Activated CD4-positive, alpha-beta T cell treated with anti-CD3 and anti-CD28 coated beads for 36 hours (primary cell): Measurements from ENCODE around the gene CAST. TPM values are rescaled to one million over a fixed set of nuclear protein-coding genes. Genes with fewer than 3 reads are reported as not detected.

Experiments used
- ATAC-seq: fragments of 200-7000 bp; cut with Tn5 transposase; one replicate; pipeline ENCODE4 v1.10.0; 2021; ENCODE audit warnings: mild to moderate bottlenecking, moderate library complexity
- CTCF ChIA-PET: fragments of 350-600 bp; sonication (Branson Sonifier 250); formaldehyde crosslinking; loops from one replicate; lab custom pipeline; 2021; ENCODE audit warnings: antibody characterized with exemption; lab: Charles Lee
- POLR2A ChIA-PET: fragments of 350-600 bp; sonication (Branson Sonifier 250); formaldehyde crosslinking; loops from one replicate; lab custom pipeline; 2021; ENCODE audit warnings: antibody characterized with exemption, inconsistent platforms; lab: Charles Lee
- DNase-seq: peaks from one replicate; pipeline ENCODE4 v3.0.0-alpha.2; 2020
- H3K27ac Mint-ChIP-seq: one replicate; pipeline ENCODE4 v1.8.0; 2021; ENCODE audit warnings: mixed read lengths
- H3K27me3 Mint-ChIP-seq: one replicate; pipeline ENCODE4 v1.8.0; 2021; ENCODE audit warnings: mixed read lengths
- H3K36me3 Mint-ChIP-seq: one replicate; pipeline ENCODE4 v1.8.0; 2021; ENCODE audit warnings: low read depth, mixed read lengths
- H3K4me1 Mint-ChIP-seq: one replicate; pipeline ENCODE4 v1.8.0; 2021; ENCODE audit warnings: mixed read lengths
- H3K4me3 Mint-ChIP-seq: one replicate; pipeline ENCODE4 v1.8.0; 2021; ENCODE audit warnings: mild to moderate bottlenecking, moderate library complexity, mixed read lengths
- H3K9me3 Mint-ChIP-seq: one replicate; pipeline ENCODE4 v1.8.0; 2021; ENCODE audit warnings: low read depth, mixed read lengths
- intact Hi-C, 2 experiments: fragments of 100-400 bp; cut with DNase I in 1 of 2; cut with micrococcal nuclease in 1 of 2; formaldehyde crosslinking; loops; one replicate each; pipeline versions ENCODE4 v1.14.2 to v1.15.1; 2022 to 2024; cut with DNase I, micrococcal nuclease
- total RNA-seq, 2 experiments: library from RNA; stranded (reverse); gene quantifications; one replicate each; pipeline ENCODE4 v1.2.3, GENCODE V29; 2021

CAST gene
- total RNA-seq, 2 experiments from 2014 or later, result 136 to 211 TPM

DNA sequence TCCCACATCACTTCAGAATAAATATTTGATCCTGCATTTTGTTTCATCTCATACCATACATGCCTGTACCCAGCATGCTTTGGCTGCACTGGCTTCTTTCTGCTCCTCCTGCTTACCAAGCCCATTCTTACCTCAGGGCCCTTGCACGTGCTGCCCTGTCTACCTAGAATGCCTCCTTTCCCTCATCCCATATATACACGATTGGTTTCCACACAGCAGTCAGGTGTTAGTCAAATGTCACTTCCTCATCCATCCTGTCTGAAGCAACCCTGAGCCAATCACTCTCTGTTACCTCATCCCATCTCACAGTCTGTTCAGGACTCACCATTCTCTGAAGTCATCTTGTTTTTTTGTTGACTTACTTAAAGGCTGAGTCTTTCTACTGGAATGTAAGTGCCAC lies 30.3 kb downstream of the CAST start:
- Mint-ChIP-seq H3K27ac (no peak overlapping the region), H3K27me3 (no peaks in the 10 kb centered on the region), H3K9me3 (no peaks in the 10 kb centered on the region), H3K36me3 (peaks cover 3% of the 10 kb centered on the region), H3K4me3 (no peak overlapping the region), H3K4me1 (peaks cover 1% of the 10 kb centered on the region)
- POLR2A ChIA-PET, result no interaction called here
- no peak for DNase-seq
- CTCF ChIA-PET, result no interaction called here
- intact Hi-C loops, result no loop called here
- ATAC-seq, result no peak

DNA sequence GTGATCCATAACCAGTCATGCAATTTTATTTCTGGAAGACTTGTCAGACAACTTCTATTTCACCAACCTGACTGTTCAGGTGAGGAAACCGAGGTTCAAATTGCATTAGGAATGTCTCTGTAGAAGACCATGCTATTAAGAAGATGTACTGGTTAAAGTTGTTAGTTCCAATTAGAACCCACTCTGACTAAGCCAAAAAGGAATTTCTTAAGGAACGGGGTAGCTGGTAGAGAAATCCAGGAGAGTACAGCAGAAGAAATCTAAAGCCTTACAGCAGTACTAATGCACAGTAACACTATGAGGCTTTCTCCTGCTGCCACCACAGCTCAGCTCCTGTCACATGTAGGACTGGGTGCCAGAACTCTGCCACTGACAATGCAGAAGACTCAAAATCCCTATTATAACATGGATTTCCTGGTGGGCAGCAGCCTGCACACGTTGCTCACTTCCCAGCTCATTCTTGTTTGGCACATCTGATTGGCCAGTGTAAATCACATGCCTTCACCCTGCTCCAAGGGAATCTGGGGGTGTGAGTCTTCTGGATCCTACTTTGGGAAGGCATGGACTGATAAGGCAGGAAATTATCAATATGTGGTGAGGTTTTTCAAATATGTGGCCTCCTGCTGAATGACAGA lies 37.1 kb downstream of the CAST start:
- intact Hi-C loops, result no loop called here
- Mint-ChIP-seq H3K9me3 (no peaks in the 10 kb centered on the region), H3K36me3 (peaks cover 5% of the 10 kb centered on the region), H3K4me1 (peaks cover 29% of the 10 kb centered on the region), H3K4me3 (no peak overlapping the region), H3K27me3 (no peaks in the 10 kb centered on the region), H3K27ac (no peak overlapping the region)
- POLR2A ChIA-PET, result interaction anchor here (0.6 kb wide), 1 partner anchor 315 kb away, joined by 4 read pairs; no protein-coding TSS in a partner anchor
- DNase-seq (no peak), ATAC-seq (no peak)
- CTCF ChIA-PET, result interaction anchor here (0.5 to 0.6 kb wide), 2 partner anchors 28 to 85 kb away, joined by 3 read pairs; no protein-coding TSS in a partner anchor

DNA sequence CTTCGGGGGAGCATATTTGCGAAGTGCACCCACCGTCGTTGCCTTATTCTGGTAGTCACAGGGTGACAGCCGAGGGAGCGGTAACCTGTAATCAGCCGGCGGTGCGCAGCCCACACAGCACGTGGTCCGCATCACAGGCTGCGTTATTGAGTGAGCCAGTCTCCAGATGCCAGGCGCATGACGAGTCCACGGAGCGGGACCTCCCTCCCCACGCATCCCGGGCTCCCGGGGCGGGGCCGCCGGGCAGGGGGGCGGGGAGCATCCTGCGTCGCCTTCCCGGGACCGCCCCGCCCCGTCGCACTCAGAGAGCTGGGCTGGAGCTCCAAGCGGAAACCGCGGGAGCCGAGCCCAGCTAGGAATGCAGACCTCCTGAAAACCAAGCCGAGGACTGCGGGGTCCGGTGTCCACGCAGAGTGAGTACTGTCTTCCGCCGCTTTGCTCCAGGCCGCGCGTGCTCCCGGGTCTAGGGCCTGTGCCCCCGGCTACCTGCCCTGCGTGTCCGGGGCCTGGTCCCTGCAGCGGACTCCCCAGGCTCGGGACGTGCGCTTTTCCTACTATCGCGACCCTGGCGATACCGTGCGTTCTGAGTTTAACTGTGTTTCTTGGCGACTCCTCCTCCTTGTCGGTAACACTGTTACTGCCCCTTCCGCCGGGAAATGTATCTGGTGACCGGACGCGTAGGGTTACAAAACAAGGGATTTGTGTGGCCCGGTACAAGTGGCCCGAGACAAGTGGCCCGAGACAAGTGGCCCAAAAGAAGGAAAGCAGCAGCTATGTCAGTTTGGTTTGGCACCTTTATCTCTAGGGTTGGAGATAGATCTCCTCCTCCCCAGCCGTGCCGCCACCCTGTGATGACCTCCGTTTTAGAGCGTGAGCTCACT lies 40.6 kb downstream of the CAST start:
- ChIA-PET POLR2A (interaction anchor here (0.5 to 1.8 kb wide), 8 partner anchors 12 to 105 kb away, joined by 4 to 9 read pairs (median 4); partner anchors contain the start of genes CAST and ERAP1), CTCF (interaction anchor here (0.8 to 3.3 kb wide), 7 partner anchors 11 to 832 kb away, joined by 3 to 19 read pairs (median 4); no protein-coding TSS in a partner anchor)
- DNase-seq (peak; percentile 92), ATAC-seq (peak; percentile 78)
- H3K36me3 Mint-ChIP-seq, result no peaks in the 10 kb centered on the region
- peak overlapping the region; percentile 81 for H3K27ac Mint-ChIP-seq
- intact Hi-C loops, result loop anchor here (1.0 to 10.0 kb wide), 10 partner anchors 13 to 844 kb away; partner anchors contain the start of genes CAST (in 1 of the 2) and ERAP1 (in 1 of the 2)
- peaks cover 51% of the 10 kb centered on the region for H3K4me1 Mint-ChIP-seq
- no peaks in the 10 kb centered on the region for H3K27me3 Mint-ChIP-seq
- peak overlapping the region; percentile 91 for H3K4me3 Mint-ChIP-seq
- no peaks in the 10 kb centered on the region for H3K9me3 Mint-ChIP-seq

DNA sequence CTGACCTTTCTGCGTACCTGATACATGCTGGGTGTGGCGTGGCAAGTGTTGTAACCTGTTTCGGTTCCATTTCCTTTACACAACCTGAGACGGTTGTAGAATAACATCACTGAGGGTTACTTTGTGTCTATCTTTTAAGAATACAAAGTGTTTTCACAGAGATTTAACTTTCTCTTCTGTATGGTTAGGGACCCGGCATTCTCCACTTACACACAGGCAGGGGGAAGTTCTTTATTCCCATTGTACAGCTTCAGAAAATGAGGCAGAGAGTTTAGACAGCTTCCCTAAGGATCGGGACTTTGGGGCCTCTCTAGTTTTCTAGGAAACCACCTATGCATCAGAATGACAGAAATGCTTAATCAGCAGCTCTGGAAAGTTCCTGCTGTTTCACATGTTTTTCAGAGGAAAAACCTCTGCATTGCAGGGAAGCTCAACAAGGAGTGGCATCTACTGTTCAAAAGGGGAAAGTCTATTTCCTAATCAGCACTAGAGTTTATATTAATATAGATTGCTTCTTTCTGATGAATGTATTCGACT lies 41.3 kb downstream of the CAST start:
- ATAC-seq, result peak; percentile 84
- Mint-ChIP-seq H3K36me3 (no peaks in the 10 kb centered on the region), H3K9me3 (no peaks in the 10 kb centered on the region), H3K4me1 (peaks cover 52% of the 10 kb centered on the region), H3K4me3 (peak overlapping the region; percentile 91), H3K27me3 (no peaks in the 10 kb centered on the region), H3K27ac (peak overlapping the region; percentile 81)
- ChIA-PET CTCF (interaction anchor here (0.8 to 3.3 kb wide), 6 partner anchors 10 to 833 kb away, joined by 3 to 19 read pairs (median 4); no protein-coding TSS in a partner anchor), POLR2A (interaction anchor here (0.7 to 1.8 kb wide), 6 partner anchors 11 to 105 kb away, joined by 4 to 9 read pairs (median 6); partner anchors contain the start of genes CAST and ERAP1)
- intact Hi-C loops, result loop anchor here (1.0 to 10.0 kb wide), 10 partner anchors 12 to 845 kb away; partner anchors contain the start of genes CAST (in 1 of the 2) and ERAP1 (in 1 of the 2)
- peak; percentile 87 for DNase-seq

DNA sequence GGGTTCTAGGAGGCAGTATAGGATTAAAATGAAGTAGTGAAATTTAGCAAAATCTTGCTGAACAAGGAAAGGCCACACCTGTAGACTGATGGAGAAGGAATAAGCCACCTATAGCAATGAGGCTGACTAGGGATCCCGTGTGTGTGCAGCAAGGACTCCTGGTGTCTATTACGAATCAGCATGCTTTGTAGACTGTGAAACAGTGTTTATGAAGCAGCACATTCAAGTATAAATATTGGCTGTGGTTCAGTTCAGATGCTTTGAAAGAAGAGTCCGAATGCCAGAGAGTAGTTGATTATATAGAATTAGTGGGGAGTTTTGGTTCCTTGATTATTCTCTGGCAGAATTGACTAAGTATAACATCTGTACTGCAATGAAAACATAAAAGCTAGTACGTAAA lies 41.8 kb downstream of the CAST start:
- Mint-ChIP-seq H3K27me3 (no peaks in the 10 kb centered on the region), H3K4me3 (peak overlapping the region; percentile 91), H3K27ac (peak overlapping the region; percentile 81), H3K9me3 (no peaks in the 10 kb centered on the region), H3K36me3 (no peaks in the 10 kb centered on the region), H3K4me1 (peaks cover 54% of the 10 kb centered on the region)
- CTCF ChIA-PET, result interaction anchor here (1.4 to 3.3 kb wide), 4 partner anchors 11 to 48 kb away, joined by 3 to 19 read pairs (median 4); no protein-coding TSS in a partner anchor
- no peak for ATAC-seq
- intact Hi-C loops, result loop anchor here (1.0 to 10.0 kb wide), 10 partner anchors 11 to 845 kb away; partner anchors contain the start of genes CAST (in 1 of the 2) and ERAP1 (in 1 of the 2)
- DNase-seq, result no peak
- POLR2A ChIA-PET, result interaction anchor here (1.8 kb wide), 1 partner anchor 11 kb away, joined by 7 read pairs; no protein-coding TSS in a partner anchor

DNA sequence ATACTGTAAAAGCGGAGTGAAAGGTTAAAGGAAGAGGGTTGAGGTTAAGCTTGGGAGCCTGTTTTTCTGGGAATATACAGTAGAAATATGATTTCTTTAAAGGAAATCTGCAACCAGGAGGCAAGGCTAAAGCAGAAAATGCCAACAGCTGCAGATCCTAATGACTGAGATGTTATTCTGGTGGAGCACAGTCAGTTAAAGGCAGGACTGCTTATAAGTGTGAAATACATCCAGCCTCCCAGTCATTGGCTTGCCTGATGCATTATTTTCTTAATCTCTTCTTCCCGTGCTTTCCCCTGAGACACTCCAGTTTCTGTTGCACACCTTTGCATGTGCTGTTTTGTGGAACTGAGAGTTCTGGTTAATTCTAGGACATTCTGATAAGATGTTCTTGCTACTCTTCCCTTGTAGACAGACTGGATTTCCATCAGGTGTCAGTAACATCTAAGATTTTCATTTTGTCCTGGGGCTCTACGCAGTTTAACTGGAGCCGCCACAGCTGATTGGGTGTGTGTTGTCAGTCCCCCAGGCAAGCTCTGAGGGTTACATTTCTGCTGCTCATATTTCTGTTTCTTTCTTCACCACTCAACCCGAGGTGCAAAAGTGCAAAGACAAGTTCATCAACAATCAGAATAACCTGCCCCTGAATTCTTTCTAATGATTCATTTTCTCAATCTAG lies 44.4 kb downstream of the CAST start:
- ChIA-PET POLR2A (no interaction called here), CTCF (interaction anchor here (0.6 kb wide), 2 partner anchors 476 to 555 kb away, joined by 3 read pairs; partner anchors contain the start of gene RIOK2)
- intact Hi-C loops, result loop anchor here in 1 of 2 experiments (10.0 kb wide), 1 partner anchor 362 kb away; no protein-coding TSS in a partner anchor
- H3K27ac Mint-ChIP-seq, result no peak overlapping the region
- H3K4me3 Mint-ChIP-seq, result no peak overlapping the region
- no peaks in the 10 kb centered on the region for H3K9me3 Mint-ChIP-seq
- ATAC-seq (no peak), DNase-seq (no peak)
- H3K4me1 Mint-ChIP-seq, result peaks cover 44% of the 10 kb centered on the region
- H3K27me3 Mint-ChIP-seq, result no peaks in the 10 kb centered on the region
- H3K36me3 Mint-ChIP-seq, result no peaks in the 10 kb centered on the region

DNA sequence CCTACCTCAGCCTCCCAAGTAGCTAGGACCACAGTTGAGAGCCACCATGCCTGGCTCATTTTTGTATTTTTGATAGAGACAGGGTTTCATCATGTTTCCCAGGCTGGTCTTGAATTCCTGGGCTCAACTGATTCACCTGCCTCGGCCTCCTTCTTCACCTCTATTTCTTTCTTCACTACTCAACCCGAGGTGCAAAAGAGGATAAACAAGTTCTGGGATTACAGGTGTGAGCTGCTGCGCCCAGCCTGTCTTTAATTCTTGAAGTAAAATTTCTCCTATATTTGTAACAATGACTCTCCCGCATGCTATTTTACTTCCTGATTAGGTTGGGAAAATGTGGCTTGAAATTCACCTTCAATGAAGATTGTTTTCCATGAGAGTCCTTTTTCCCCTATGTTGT lies 46.4 kb downstream of the CAST start:
- ChIA-PET CTCF (interaction anchor here (1.4 to 2.2 kb wide), 2 partner anchors 11 to 14 kb away, joined by 3 to 6 read pairs; no protein-coding TSS in a partner anchor), POLR2A (no interaction called here)
- Mint-ChIP-seq H3K4me3 (no peak overlapping the region), H3K27ac (no peak overlapping the region), H3K4me1 (peaks cover 34% of the 10 kb centered on the region), H3K36me3 (peaks cover 3% of the 10 kb centered on the region), H3K27me3 (no peaks in the 10 kb centered on the region), H3K9me3 (no peaks in the 10 kb centered on the region)
- intact Hi-C loops, result loop anchor here in 1 of 2 experiments (10.0 kb wide), 1 partner anchor 364 kb away; no protein-coding TSS in a partner anchor
- ATAC-seq, result no peak
- DNase-seq, result no peak

DNA sequence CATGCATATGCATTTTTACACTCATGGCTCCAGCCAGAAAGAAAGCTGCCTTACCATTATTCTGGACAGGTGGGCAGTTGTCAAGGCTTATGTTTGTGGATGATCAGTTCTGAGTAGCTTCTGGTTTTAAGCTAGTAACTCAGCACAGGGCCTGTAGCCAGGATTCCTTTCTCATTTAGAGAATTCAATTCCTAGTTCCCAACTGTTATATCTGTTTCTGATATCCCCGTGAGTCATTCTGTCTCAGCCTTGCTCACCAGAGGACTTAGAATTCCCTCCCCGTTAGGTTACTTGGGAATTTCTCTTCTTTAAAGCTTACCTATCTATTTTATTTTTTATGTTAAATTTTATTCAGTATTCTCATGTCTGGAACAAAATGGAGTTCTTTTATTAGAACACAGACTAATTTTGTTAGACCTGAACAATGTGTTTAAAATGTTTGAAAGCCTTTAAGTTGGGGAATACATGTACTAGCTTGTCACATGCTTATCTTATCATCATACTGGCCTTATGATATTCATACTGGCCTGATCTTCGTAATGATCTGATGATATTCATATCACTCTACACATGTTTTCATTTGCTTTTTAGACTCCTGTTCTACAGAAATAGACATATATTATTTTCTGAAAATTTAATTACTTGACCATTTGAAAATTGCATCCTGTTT lies 47.1 kb downstream of the CAST start:
- intact Hi-C loops, result loop anchor here in 1 of 2 experiments (10.0 kb wide), 1 partner anchor 364 kb away; no protein-coding TSS in a partner anchor
- peaks cover 3% of the 10 kb centered on the region for H3K36me3 Mint-ChIP-seq
- no peak for DNase-seq
- ChIA-PET CTCF (interaction anchor here (0.7 to 2.2 kb wide), 3 partner anchors 10 to 71 kb away, joined by 3 to 6 read pairs (median 3); no protein-coding TSS in a partner anchor), POLR2A (no interaction called here)
- no peaks in the 10 kb centered on the region for H3K9me3 Mint-ChIP-seq
- no peak overlapping the region for H3K27ac Mint-ChIP-seq
- no peak overlapping the region for H3K4me3 Mint-ChIP-seq
- H3K27me3 Mint-ChIP-seq, result no peaks in the 10 kb centered on the region
- ATAC-seq, result no peak
- peaks cover 32% of the 10 kb centered on the region for H3K4me1 Mint-ChIP-seq

DNA sequence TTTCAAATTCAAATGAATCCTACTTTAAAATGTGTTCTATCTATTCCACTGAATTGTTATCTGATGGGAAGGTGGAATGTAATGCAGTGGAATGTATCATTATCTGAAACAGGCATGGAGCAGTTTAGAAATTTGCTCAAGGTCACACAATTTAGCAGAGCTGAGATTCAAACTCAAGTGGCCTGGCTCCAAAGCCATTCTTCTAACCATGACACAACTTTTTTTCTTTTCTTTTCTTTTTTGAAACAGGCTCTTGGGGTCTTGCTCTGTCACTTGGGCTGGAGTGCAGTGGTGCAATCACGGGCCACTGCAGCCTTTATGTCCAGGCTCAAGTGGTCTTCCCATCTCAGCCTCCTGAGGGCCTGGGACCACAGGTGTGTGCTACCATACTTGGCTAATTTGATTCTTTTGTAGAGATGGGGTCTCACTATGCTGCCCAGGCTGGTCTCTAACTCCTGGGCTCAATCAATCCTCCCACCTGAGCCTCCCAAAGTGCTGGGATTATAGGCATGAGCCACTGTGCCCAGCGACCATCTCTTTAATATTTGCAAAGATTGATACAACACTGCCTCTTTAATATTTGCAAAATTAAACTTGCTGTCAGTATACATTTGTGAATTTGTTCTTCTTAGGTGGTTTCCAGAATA lies 50.0 kb downstream of the CAST start:
- intact Hi-C loops, result no loop called here
- H3K36me3 Mint-ChIP-seq, result peaks cover 3% of the 10 kb centered on the region
- ATAC-seq, result no peak

More for the DNA sequence above, 50.0 kb downstream of the CAST start:
- peaks cover 32% of the 10 kb centered on the region for H3K4me1 Mint-ChIP-seq
- ChIA-PET POLR2A (no interaction called here), CTCF (no interaction called here)
- H3K27ac Mint-ChIP-seq, result no peak overlapping the region
- no peaks in the 10 kb centered on the region for H3K27me3 Mint-ChIP-seq
- DNase-seq, result no peak
- no peak overlapping the region for H3K4me3 Mint-ChIP-seq
- H3K9me3 Mint-ChIP-seq, result no peaks in the 10 kb centered on the region
